SK-N-SH (cell line): Measurements from ENCODE around the gene ATF4. TPM values are rescaled to one million over a fixed set of nuclear protein-coding genes. Genes with fewer than 3 reads are reported as not detected.

Experiments used
- CTCF ChIA-PET: fragments of 300-600, 350-600 bp; formaldehyde crosslinking; extraction: SDS; loops from one replicate; lab custom pipeline; 2021; lab: Yijun Ruan, JAX
- POLR2A ChIA-PET: fragments of 350-600 bp; sonication (Branson Sonifier 250); formaldehyde crosslinking; extraction: SDS; loops from one replicate; lab custom pipeline; 2020; ENCODE audit warnings: antibody characterized with exemption, inconsistent platforms; lab: Yijun Ruan, JAX
- DNase-seq: peaks from one replicate; pipeline ENCODE4 v3.0.0; 2012
- H2AFZ ChIP-seq: fragments of 200-600 bp; sonication (generic); 2 replicates; pipeline ENCODE4 v1.8.1; 2016; ENCODE audit warnings: antibody characterized with exemption, mild to moderate bottlenecking, low read depth
- H3F3A ChIP-seq: fragments of 200-600 bp; sonication (generic); replicated peaks from 2 replicates; pipeline ENCODE3; 2016; ENCODE audit warnings: antibody characterized with exemption, mild to moderate bottlenecking; ENCODE audit not compliant: insufficient read depth
- H3K27ac ChIP-seq, 2 experiments: fragments of 200-500 bp in 1 of 2; fragments of 200-600 bp in 1 of 2; sonication (Bioruptor generic) in 1 of 2; sonication (generic), shearing (Covaris generic) in 1 of 2; 2 replicates each; pipeline versions ENCODE4 v1.5.1 to v1.6.1; 2014 to 2016; ENCODE audit warnings: low read depth in 2 of 2, inconsistent platforms in 1 of 2, low read length in 1 of 2, mild to moderate bottlenecking in 1 of 2, mixed read lengths in 1 of 2
- H3K27me3 ChIP-seq: fragments of 200-600 bp; sonication (generic), shearing (Covaris generic); 2 replicates; pipeline ENCODE4 v1.6.1; 2016; ENCODE audit warnings: mixed run types; ENCODE audit not compliant: insufficient read depth
- H3K36me3 ChIP-seq, 2 experiments: fragments of 200-500 bp in 1 of 2; fragments of 200-600 bp in 1 of 2; sonication (Bioruptor generic) in 1 of 2; sonication (generic) in 1 of 2; replicated peaks in 1 of 2; 2 replicates each; pipeline versions ENCODE3 to v1.5.1; 2014 to 2016; ENCODE audit warnings: low read length in 1 of 2, mild to moderate bottlenecking in 1 of 2; ENCODE audit not compliant: insufficient read depth in 2 of 2, control insufficient read depth in 1 of 2
- H3K4me1 ChIP-seq, 2 experiments: fragments of 200-500 bp in 1 of 2; fragments of 200-600 bp in 1 of 2; sonication (Bioruptor generic) in 1 of 2; sonication (generic), shearing (Covaris generic) in 1 of 2; 2 replicates each; pipeline versions ENCODE4 v1.5.1 to v1.6.1; 2014 to 2016; ENCODE audit warnings: low read depth in 1 of 2, low read length in 1 of 2, mixed run types in 1 of 2; ENCODE audit not compliant: insufficient read depth in 2 of 2, control insufficient read depth in 1 of 2
- H3K4me2 ChIP-seq: fragments of 200-600 bp; sonication (generic), shearing (Covaris generic); 2 replicates; pipeline ENCODE4 v1.6.1; 2017; ENCODE audit warnings: mixed run types
- H3K4me3 ChIP-seq, 2 experiments: fragments of 200-500 bp in 1 of 2; fragments of 200-600 bp in 1 of 2; sonication (Bioruptor generic) in 1 of 2; sonication (generic), shearing (Covaris generic) in 1 of 2; 2 replicates each; pipeline versions ENCODE4 v1.5.1 to v1.8.1; 2014 to 2016; ENCODE audit warnings: low read depth in 2 of 2, inconsistent platforms in 1 of 2, low read length in 1 of 2, mild to moderate bottlenecking in 1 of 2, mixed read lengths in 1 of 2, moderate library complexity in 1 of 2
- H3K79me2 ChIP-seq: fragments of 200-600 bp; sonication (generic); 2 replicates; pipeline ENCODE4 v1.8.1; 2017; ENCODE audit warnings: mild to moderate bottlenecking; ENCODE audit not compliant: insufficient read depth
- H3K9ac ChIP-seq: fragments of 200-600 bp; sonication (generic); 2 replicates; pipeline ENCODE4 v1.6.1; 2017; ENCODE audit warnings: mixed run types
- H3K9me2 ChIP-seq: fragments of 200-600 bp; sonication (generic); 2 replicates; pipeline ENCODE4 v1.6.1; 2017; ENCODE audit warnings: mixed run types
- H3K9me3 ChIP-seq: fragments of 200-600 bp; sonication (generic); 2 replicates; pipeline ENCODE4 v1.6.1; 2017; ENCODE audit warnings: mixed run types, mild to moderate bottlenecking, moderate library complexity
- H4K20me1 ChIP-seq: fragments of 200-600 bp; sonication (generic); 2 replicates; pipeline ENCODE4 v1.6.1; 2017; ENCODE audit warnings: mild to moderate bottlenecking, mixed run types; ENCODE audit not compliant: insufficient read depth
- EP300 ChIP-seq, 2 experiments: IDR thresholded peaks; 2 replicates each; pipeline versions ENCODE4 v1.4.0 to v1.6.1; 2012; ENCODE audit warnings: borderline replicate concordance in 1 of 2, low read depth in 1 of 2, low read length in 1 of 2
- FOSL2 ChIP-seq: IDR thresholded peaks from 2 replicates; pipeline ENCODE4 v1.4.0; 2012; ENCODE audit warnings: low read depth, mild to moderate bottlenecking, moderate library complexity, borderline replicate concordance
- FOXJ3 ChIP-seq: sonication (generic); formaldehyde crosslinking; IDR thresholded peaks from 2 replicates; pipeline ENCODE4 v1.5.1; 2020; ENCODE audit warnings: mild to moderate bottlenecking, missing genetic modification reagents
- IRF3 ChIP-seq: fragments of 150-350 bp; IDR thresholded peaks from 2 replicates; pipeline ENCODE4 v1.6.1; 2016; ENCODE audit warnings: mild to moderate bottlenecking, low read depth, low read length
- MAX ChIP-seq: IDR thresholded peaks from 2 replicates; pipeline ENCODE4 v1.4.0; 2012; ENCODE audit warnings: low read depth
- REST ChIP-seq: IDR thresholded peaks from 2 replicates; pipeline ENCODE4 v1.6.1; 2012; ENCODE audit warnings: mild to moderate bottlenecking, low read depth, low read length, moderate library complexity
- YY1 ChIP-seq: IDR thresholded peaks from 2 replicates; pipeline ENCODE4 v1.4.0; 2012; ENCODE audit warnings: low read depth, mild to moderate bottlenecking
- ZBTB33 ChIP-seq: IDR thresholded peaks from 2 replicates; pipeline ENCODE4 v1.4.0; 2012; ENCODE audit warnings: low read depth, borderline replicate concordance
- WGBS: methylation state at CpG from one replicate; pipeline ENCODE4 v1.1.6; 2017; ENCODE audit warnings: low lambda C conversion rate; 5-methylcytosine and 5-hydroxymethylcytosine counted together
- polyA plus RNA-seq, 3 experiments: library from polyadenylated mRNA; depleted of rRNA; stranded (reverse); fragments of >200 nt; gene quantifications; 2 replicates each; pipeline ENCODE4 v1.2.3, GENCODE V29; 2012

The ATF4 gene
- polyA plus RNA-seq, 1 of the 3 experiments (the other 2 are of a cell fraction), result 375 TPM

GRCh38 chr22:39473851-39474250 is 46.5 kb upstream of the ATF4 start:
- no peaks in the 10 kb centered on the region for H3K36me3 ChIP-seq
- no CpG with 5 or more reads among the region's 5 CpGs for WGBS
- H3K9ac ChIP-seq, result no peak overlapping the region
- no peaks in the 10 kb centered on the region for H4K20me1 ChIP-seq
- TF ChIP-seq REST, result no peak
- no peak for TF ChIP-seq FOXJ3 (CRISPR knock-in tag)
- no peak for TF ChIP-seq FOSL2
- no peak for TF ChIP-seq ZBTB33
- TF ChIP-seq IRF3, result no peak
- no peak for TF ChIP-seq MAX
- no peak for TF ChIP-seq YY1
- TF ChIP-seq EP300 (IDR thresholded peaks at IDR 0.05; ENCODE audit: borderline replicate concordance in 1 of 2, low read depth in 1 of 2, low read length in 1 of 2), result no peak
- no peak overlapping the region for H3K27ac ChIP-seq
- peaks cover 8 to 58% of the 10 kb centered on the region in 2 experiments; a peak in 3 of 4 replicates for H3K4me1 ChIP-seq
- H3K27me3 ChIP-seq, result no peaks in the 10 kb centered on the region
- H2AFZ ChIP-seq, result no peak overlapping the region
- H3K9me3 ChIP-seq, result no peaks in the 10 kb centered on the region
- H3K9me2 ChIP-seq, result no peaks in the 10 kb centered on the region
- ChIA-PET CTCF (no interaction called here), POLR2A (no interaction called here)
- no peaks in the 10 kb centered on the region for H3F3A ChIP-seq
- H3K4me2 ChIP-seq, result no peak overlapping the region
- H3K4me3 ChIP-seq, result no peak overlapping the region
- no peak for DNase-seq
- H3K79me2 ChIP-seq, result no peaks in the 10 kb centered on the region
